Amygdala (tissue), 56 donors: ENCODE results near the gene CDK3.
A peak's percentile ranks its signal among the peaks of the same experiment; 100 is the strongest.

ENCODE experiments used
- DNase-seq, 56 donors: peaks; one replicate each; lab custom pipeline; 2025; lab: John Stamatoyannopoulos, UW

CDK3 gene

DNA sequence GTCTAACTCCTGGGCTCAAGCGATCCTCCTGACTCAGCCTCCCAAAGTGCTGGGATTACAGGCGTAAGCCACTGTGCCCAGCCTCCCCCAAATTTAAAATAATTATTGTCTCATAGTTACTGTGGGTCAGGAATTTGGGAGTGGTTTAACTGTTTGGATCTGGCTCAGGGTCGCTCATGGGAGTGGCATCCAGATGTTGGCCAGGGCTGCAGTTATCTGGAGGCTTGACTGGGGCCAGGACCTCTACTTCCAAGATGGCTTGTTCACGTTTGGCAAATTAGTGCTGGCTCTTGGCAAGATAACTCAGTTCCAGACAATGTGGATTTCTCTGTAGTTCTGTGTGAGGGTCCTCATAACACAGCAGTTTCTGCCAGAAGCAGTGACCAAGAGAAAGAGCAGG, 13.6 kb upstream of the CDK3 start:
- no peak for DNase-seq

DNA sequence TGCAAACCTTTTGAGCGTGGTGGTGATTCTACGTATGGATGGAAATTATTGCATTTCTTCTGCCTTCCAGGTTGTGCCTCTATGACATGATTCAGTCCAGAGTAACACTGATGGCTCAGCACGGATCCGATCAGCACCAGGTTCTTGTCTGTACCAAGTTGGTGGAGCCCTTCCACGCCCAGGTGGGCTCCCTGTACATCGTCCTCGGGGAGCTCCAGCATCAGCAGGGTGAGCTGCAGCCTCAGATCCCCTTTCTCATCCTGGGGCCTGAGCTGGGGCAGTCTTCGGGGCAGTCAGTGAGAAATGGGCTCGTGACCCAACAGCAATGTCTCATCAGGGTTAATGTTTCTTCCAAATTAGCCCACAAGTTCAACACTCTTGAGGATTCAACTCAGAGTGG, 9.3 kb upstream of the CDK3 start:
- DNase-seq, result no peak

DNA sequence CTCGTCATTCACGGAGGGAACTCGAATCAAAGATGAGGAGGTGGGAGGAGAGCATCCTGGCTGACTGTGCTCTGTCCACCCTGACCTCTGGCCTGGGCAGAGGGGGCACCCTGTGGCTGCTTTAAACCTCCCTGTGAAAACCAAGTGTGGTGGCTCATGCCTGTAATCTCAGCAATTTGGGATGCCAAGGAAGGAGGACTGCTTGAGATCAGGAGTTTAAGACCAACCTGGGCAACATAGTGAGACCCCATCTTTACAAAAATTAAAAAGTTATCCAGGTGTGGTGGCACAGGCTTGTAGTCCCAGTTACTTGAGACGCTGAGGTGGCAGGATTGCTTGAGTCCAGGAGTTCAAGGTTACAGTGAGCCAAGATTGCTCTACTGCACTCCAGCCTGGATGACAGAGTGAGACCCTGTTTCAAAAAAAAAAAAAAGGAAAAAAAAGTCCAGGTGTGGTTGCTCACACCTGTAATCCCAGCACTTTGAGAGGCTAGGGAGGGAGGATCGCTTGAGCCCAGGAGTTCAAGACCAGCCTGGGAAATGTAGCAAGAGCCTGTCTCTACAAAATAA, 5.8 kb upstream of the CDK3 start:
- no peak for DNase-seq

DNA sequence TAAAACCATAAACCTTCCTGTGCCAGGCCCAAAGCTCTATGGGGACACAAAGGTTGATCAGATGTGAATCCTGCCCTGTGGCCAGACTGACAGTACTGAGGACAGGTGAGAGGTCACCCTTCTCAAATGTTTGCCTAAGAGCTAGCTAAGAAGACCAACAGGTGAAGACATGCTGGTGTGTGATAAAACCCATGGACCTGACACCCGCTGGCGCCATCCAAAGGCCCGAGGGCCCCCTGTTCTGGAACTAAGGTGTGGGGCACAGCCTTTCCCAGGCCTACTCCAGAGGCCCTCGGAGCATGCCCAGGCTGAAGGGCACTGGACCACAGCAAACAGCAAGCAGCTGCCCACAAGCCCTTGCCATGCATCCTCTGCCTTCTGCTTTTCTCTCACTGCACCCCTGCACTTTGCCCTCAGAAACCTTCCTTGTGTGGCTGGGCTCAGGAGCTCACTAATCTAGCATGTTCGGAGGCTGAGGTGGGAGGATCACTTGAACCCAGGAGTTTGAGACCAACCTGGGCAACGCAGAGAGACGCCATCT, 5.2 kb upstream of the CDK3 start:
- no peak for DNase-seq

DNA sequence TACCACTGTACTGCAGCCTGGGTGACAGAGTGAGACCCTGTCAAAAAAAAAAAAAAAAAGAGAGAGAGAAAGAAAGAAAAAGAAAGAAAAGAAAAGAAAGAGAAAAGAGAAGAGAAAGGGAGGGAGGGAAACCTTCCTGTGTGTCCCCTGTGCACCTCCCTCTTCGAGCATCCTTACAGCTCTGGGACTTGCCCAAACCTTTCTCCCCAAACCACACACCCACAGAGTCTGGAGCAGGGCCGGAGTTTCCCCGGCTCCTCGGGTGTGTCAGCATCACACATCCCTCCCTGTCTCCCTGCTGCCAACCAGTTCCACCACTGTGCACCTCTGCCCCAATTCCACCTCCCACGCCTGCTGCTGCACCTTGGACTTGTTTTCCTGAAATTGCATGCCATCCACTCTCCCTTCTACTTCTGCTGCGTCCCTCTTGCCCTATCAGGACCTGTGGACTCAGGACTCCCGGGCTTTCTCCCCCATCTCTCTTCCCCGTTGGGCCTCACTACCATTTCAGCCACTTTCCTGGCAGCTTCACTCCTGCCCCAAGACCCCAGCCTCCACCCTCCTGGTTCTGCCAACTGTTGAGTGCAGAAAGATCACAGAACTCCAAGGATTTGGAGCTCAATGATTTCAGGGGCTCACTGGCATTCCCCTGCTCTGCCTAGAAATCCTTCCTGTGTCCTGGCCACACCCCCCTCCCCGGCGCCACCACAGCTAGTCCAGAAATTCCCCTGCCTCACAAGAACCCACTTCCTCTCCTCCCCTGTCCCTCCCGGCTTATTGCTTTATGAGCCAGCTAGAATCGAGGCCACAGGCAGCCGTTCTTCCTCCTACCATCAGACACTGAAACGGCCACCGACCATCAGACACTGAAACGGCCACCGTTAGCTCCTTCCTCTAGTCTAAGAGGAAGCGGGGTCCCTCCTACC, 3.7 kb upstream of the CDK3 start:
- DNase-seq, result peak in 5 of 56 donors; percentile 4 to 31 (median 10)

DNA sequence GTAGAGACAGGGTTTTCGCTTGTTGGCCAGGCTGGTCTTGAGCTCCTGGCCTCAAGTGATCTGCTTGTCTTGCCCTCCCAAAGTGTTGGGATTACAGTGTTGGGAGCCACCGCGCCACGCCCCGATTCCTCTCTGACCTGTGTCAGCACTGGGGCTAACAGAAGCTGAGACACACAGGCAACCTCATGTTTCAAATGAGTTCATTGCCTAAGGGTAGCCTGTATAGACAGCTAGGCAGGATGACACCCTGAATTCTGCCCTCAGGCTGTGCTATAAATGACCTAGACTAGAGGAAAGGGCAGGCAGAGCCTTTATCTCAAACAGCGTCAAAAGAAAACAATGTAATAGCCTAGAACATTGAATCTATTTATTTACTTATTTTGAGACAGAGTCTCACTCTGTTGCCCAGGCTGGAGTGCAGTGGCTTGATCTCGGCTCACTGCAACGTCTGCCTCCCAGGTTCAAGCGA, 2.3 kb upstream of the CDK3 start:
- no peak for DNase-seq

DNA sequence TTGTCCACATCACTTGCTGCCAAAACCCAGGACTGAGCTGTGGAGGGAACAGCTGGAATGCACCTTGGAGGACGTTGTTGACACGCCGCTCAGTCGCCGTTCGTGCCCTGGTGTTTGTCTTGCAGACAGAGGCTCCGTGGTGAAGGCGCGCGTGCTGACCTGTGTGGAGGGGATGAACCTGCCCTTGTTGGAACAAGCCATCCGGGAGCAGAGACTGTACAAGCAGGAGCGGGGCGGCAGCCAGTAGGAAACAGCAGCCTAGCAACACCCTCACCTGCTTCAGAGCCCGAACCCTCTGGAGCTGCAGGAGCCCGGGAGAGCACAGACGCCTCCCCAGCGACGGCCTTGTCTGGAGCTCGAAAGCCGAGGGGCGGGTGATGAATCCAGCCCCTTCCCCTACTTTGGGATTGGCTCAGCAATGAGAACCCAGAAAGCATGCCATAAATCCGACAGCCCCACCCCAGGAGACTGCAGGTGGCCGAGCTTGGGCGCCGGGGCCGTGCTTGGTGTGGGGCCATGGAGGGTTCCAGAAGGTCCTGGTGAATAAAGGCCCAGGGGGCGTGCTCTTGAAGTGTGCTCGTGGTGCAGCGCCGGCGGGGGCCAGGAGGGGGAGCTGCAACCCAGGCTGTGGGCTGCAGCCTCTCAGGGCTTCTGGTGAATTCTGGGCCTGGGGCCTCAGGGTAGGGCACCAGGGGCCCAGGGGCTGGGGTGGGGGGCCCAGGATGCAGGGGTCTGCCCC, 470 bp upstream of the CDK3 start:
- DNase-seq, result peak in 6 of 56 donors; percentile 12 to 42 (median 18)

DNA sequence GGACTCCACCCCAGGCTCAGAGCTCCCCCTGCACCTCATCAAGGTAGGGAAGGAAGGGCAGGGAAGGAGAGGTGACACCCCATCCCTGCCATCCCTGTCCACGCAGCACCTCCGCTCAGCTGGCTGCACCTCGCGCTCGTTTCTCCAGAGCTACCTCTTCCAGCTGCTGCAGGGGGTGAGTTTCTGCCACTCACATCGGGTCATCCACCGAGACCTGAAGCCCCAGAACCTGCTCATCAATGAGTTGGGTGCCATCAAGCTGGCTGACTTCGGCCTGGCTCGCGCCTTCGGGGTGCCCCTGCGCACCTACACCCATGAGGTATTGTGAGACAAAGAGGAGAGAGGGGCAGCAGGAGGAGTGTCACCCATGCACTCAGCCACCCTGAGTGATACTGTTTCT, 1.4 kb downstream of the CDK3 start:
- DNase-seq, result no peak

DNA sequence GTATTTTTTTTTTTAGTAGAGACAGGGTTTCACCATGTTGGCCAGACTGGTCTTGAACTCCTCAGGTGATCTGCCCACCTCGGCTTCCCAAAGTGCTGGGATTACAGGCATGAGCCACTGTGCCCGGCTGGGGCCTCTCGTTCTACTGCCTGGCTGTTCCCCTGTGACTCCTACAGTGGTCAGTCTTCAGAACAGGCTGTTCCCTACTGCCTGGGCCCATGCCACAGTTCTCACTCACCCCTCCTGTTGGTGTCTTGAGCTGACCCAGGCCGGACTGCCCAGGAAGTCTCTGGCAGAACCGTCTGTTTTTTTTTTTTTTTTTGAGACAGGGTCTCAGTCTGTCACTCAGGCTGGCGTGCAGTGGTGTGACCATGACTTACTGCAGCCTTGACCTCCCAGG, 3.3 kb downstream of the CDK3 start:
- no peak for DNase-seq

DNA sequence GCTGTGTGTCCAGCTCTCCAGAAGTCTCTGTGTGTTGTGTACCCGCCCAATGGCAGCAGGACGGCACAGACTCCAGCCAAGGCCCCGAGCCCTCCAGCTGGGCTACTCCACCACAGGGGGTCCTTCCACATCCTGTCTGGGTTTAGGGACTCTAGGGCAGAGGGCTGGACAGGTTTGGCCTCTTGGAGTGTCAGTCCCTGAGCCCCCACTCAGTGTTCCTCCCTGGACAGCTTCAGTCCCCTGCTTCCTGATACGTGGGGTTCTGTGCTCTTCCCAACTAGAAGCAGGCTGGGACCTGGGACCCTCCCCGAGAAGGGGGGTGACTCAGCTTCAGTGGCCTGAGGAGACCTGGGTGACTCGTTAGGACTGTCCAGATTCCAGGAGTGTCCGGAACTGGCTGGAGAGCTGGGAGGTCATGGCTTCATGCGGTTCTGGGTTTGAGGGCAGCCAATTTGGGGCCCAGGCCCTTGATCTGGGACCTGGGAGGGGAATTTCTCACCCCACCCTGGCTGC, 4.2 kb downstream of the CDK3 start:
- no peak for DNase-seq

DNA sequence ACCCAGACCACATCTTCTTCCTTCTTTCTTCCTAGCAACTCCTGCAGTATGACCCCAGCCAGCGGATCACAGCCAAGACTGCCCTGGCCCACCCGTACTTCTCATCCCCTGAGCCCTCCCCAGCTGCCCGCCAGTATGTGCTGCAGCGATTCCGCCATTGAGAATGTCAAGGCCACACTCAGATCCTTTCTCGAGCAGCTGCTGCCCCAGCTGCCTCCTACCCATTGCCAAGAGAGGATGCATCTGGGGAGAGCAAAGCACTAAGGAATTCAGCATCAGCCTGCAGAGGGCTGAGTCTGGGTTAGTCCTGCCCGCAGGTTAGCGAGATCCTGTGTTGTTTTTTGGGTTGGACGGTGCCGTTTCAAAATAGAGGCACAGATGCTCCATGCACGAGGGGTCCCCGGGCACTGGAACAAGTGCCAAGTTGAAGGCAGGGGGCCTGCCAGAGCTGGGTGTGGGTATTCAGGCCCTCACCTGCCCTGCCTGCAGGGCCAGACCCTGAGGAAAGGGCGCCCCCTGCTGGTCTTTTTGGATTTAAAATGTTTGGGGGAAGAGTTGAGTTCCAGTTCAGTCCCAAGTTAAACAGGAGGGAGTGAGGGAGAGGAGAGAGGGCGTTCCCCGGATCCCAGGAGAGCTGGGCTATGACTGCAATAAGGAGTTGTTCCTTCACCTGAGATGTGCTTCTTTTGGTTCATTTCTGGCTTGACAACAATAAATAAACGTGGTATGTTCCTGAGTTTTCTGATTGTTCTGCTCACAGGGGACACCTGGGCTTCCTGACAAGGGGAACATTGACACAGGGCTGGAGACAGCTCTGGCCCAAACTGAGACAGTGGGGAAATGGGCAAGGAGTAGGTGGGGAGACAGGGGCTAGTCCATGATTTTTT, 4.9 kb downstream of the CDK3 start:
- DNase-seq, result peak in 44 of 56 donors; percentile 4 to 80 (median 44)

DNA sequence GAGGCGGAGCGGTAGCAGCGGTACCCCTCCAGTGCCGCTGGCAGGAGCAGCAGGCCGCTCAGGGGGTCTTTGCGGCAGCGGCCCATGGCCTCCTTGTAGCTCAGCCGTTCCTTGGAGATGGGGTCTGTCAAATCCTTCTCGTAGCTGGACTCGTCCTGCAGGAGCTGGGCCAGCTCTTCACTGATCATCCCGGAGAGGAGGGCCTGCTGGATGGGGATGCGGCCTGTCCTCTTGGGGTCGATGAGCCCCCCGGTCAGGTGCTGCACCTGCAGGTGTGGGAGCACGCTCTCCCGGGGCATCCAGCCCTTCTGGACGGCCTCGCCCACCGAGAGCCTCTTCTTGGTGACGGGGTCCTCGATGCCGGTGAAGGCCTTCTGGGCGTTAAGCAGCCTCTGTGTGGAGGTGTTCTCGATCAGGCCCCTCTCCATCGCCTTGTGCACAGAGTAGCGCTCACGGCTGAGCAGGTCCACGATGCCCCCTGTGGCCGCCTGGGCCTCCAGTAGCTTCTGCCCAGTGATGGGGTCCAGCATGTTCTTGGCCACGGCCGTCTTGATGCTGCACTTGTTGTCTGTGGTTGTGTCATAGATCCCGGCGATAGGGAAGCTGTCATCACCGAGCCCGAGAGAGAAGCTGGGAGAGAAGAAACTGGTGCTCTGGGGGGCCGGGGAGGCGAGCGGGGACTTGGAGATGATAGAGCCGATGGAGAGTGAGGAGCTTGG, 6.6 kb downstream of the CDK3 start:
- DNase-seq, result no peak

DNA sequence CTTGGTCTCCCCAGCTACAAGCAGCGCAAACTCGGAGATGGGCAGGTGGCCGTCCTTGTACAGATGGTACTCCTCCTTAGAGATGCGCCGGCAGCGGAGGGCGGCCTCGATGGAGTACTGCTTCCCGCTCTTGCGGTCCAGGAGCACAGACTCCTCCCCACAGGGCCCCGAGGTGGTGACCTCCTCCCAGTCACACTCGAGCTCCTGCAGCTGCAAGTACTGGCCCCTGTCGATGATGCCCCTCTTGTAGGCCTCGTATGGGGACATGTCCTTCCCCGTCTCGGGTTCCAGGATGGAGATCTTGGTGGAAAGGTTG, 7.2 kb downstream of the CDK3 start:
- no peak for DNase-seq

DNA sequence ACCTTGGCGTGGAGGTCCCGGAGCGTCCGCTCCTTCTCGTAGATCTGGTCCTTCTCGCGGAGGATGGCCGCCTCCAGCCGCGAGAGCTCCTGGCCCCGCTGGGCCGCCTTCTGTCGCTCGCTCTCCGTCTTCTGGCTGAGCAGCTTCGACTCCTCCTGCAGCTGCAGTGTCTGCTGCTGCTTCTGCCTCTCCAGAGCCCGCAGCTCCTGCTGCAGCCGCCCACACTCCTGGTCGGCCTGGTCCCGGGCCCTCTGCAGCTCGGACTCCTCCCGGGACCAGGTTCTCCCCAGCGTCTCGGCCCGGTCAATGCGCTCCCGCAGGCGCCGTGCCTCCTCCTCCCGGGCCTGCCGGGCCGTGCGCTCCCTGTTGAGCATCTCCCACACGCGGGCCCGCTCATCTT, 7.6 kb downstream of the CDK3 start:
- no peak for DNase-seq

DNA sequence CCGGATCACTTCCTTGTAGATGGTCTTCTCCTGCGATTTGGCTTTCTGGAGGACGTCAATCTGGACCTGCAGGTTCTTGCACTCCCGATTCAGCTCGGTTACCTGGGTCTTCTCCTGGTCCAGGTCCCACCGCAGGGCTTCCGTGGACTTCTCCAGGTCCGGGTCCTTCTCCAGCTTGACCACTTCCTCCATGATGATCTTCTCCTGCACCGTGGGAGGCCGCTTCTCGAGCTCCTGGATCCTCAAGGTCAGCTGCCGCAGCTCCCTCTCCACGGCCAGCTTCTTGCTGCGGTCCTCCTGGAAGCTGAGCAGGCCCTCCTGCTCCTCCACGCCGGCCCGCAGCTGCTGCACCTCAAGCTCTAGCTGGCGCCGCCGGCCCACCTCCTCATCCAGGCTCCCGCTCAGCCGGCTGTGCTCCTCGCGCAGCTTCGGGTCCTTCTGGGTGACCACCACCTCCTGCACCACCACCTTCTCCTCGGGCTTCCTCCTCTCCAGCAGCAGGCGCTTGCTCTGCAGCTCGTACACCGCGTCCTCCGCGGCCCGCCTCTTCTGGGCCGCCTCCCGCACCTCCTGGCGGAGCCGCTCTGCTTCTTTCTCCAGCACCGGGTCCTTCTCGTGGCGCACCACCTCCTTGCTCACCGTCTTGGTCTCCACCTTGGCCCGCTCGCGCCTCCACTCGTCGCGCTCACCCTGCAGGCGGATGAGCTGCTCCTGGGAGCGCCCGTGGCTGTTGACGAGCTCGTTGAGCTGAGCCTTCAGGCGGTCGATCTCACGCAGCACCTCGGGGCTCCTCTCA, 8.2 kb downstream of the CDK3 start:
- no peak for DNase-seq

DNA sequence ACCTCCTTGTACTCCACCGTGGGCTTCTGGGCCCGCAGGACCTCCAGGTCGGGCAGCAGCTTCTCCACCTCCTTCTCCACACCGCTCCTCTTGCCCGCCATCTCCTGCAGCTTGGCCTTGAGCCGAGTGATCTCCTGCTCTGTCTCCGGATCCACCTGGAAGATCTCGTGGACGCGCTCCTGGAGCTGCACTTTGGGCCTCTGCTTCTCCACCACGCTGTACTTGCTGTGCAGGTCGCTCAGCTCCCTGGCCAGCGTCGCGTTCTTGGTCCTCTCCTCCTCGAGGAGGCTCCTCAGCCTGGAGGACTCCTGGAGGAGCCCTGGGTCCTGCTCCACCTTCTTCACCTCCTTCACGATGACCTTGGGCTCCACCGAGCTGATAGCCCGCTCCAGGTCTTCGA, 8.8 kb downstream of the CDK3 start:
- no peak for DNase-seq

DNA sequence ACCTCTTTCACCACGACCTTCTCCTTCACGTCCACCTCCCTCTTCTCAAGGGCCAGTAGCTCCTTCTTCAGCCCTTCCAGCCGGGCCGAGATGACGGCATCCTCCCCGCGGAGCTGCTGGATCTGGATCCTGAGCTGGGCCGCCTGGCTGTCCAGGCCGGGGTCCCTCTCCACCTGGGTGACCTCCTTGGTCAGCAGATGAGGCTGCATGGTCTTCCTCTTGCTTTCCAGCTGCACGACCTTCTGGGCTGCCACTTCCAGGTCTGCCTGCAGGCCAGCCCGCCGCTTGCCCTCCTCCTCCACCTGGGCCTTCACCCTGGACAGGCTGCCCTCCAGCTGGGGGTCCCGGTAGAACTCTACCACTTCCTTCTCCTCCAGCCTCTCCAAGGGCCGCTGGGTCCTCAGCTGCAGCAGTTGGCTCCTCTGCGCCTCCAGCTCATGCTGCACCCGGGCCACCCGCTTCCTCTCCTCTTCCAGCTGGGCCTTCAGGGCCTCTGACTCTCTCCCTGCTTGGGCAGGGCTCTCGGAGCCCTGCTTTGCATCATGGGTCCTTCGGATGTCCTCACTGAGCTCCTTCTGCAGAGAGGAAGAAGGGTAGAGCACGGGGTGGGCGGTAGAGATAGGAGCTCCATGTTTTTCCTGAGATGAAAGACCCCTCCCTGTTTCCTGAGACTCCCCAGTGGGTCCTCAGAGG, 9.5 kb downstream of the CDK3 start:
- DNase-seq, result no peak

DNA sequence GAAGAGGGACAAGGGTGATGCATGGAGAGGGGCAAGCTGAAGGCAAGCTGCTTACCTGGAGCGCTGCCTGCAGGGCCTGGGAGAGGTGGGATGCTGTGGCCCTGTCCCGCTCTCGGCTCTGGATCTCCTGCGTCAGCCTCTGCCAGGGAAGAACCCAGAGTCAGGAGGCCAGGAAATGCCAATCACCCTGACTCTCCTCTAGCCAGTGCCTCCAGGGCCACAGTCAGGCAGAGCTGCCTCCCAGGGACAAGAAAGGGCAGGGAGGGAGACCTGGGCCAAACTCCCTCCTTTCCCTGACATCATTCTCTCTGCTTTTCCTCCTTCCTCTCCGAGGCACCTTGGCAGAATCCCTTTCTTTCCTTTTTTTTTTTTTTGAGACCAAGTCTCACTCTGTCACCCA, 11.3 kb downstream of the CDK3 start:
- no peak for DNase-seq
